ENCODE results near the gene PPP1R3D.

Gene PPP1R3D

DNA sequence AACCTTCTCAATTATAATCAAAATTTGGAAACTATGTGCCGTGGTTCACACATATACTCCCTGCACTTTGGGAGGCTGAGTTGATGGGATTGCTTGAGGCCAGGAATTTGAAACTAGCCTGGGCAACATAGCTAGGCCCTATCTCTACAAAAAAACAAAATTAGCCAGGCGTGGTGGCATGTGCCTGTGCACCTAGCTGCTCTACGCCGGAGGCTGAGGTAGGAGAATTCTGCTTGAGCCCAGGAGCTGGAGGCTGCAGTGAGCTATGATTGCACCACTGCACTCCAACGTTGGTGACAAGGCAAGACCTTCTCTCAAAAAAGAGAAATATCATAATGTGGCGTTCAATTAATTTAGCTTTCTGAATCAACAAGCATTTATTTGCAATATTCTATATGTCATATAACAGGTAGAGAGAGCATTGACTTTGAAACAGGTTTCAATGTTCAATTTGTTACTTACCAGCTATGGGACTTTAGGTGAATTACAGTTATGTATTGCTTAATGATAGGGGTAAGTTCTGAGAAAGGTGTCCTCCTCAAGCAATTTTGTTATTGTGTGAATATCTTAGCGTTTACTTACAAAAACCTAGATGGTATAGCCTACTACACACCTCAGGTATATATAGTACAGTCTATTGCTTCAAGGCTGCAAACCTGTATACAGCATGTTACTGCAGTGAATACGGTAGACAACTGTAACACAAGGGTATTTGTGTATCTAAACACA lies 4.5 kb downstream of the PPP1R3D start:
- Histone ChIP-seq H3K9me3 (replicated peaks in 1 of 11) (peaks cover 0 to 14% (median 6%) of the 10 kb centered on the region in 11 experiments; a peak in 9 of 22 replicates), H3K27ac (no peak overlapping the region), H3K27me3 (no peaks in the 10 kb centered on the region), H3K4me2 (0 out of 22 replicates have a peak overlapping the region, but pooled peaks of 2 of the 11 experiments have one; percentile 91 to 97), H3K4me1 (peaks cover 28 to 39% (median 35%) of the 10 kb centered on the region in 10 experiments), H4K20me1 (peaks cover 17 to 43% (median 32%) of the 10 kb centered on the region in 11 experiments; a peak in 15 of 22 replicates), H3K36me3 (peaks cover 0 to 10% (median 0%) of the 10 kb centered on the region in 11 experiments; a peak in 3 of 22 replicates), H3K9ac (no peak overlapping the region), H3K4me3 (no peak overlapping the region)
- TF ChIP-seq Cebpa-rat (IDR thresholded peaks at IDR 0.05) = no peak

DNA sequence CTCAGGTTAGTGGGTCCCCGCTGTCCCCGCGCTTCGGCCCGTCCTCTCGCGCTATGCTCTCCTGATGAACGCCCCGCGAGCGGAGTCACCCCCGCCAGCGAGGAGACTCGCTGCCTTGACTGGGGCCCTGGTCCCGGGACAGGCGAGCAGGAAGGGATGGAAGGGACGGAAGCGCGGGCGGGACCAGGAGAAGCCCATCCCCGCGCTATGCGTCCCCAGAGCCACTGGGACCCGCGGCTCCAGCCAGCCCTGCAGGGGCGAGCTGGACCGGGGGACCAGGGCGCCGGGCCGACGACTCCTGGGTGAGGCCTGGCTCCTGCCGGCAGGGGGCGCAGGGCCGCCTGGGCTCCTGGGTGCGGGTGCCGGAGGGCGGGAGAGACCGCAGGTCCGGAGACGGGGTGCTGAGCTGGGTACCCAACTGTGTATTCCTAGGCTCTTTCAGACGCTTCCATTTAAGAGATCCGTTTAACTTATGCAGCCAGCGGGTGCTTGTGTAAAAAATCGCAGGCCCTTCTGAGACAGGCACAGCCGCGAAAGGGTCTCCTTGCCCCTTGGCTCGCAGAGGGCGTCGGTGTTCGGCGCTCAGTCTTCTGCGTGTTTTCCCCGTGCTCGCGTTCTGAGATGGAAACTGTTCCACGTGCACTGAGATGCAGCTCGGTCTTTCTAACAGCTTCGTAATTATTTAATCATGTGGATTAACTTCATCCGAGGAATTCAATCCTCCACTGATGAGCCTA lies 6.1 kb downstream of the PPP1R3D start:
- no peak for TF ChIP-seq Cebpa-rat (IDR thresholded peaks at IDR 0.05)
- Histone ChIP-seq H3K9ac (no peak overlapping the region), H3K4me2 (peak overlapping the region; percentile 33 to 76 (median 54)), H3K36me3 (peaks cover 0 to 10% (median 0%) of the 10 kb centered on the region in 11 experiments; a peak in 3 of 22 replicates), H3K4me3 (peak overlapping the region in 6 of 10 experiments; percentile 1 to 48 (median 18); a peak in 7 of 20 replicates), H3K27ac (no peak overlapping the region), H3K9me3 (replicated peaks in 1 of 11) (peaks cover 0 to 14% (median 6%) of the 10 kb centered on the region in 11 experiments; a peak in 9 of 22 replicates), H3K4me1 (peaks cover 21 to 33% (median 28%) of the 10 kb centered on the region in 10 experiments), H3K27me3 (no peaks in the 10 kb centered on the region), H4K20me1 (peaks cover 12 to 36% (median 29%) of the 10 kb centered on the region in 11 experiments; a peak in 15 of 22 replicates)

DNA sequence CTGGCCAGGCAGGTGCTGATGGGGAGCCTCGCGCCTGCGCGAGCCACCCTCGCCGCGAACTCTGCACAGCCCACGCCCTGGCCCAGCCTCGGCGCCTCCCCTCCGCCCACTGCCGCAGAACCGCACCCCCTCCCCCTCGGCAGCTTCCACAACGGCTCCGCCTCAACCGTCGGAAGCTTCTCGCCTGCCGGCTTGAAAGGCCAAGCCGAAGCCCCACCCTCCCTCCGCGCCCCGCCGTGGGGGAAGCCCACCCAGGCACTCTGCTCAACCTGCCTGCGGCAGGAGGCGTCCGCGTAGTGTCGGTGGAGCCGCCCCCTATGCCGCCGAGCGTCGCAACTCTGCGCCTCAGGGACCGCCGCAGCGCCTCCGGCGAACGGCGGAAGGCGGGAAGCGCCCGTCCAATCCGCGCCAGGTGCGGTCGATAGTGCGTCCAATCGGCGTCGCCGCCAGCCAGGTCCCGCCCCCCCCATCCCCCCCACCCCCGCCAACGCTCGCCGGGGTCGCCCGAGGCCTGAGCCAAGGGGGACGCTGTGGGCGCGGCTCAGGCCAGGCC lies 6.7 kb downstream of the PPP1R3D start, which contains the start of gene SYCP2:
Gene SYCP2 (minus strand): TSS at position 342 of the 553 bp plus-strand sequence. CDS start 11,224 bp downstream, outside the sequence.
- Histone ChIP-seq H3K36me3 (peaks cover 0 to 10% (median 0%) of the 10 kb centered on the region in 11 experiments; a peak in 3 of 22 replicates), H3K9ac (no peak within 1 kb of the TSS), H3K27ac (no peak within 1 kb of the TSS), H3K27me3 (no peaks in the 10 kb centered on the region), H4K20me1 (peaks cover 9 to 30% (median 27%) of the 10 kb centered on the region in 11 experiments; a peak in 15 of 22 replicates), H3K4me2 (peak within 1 kb of the TSS; percentile 33 to 76 (median 54)), H3K9me3 (replicated peaks in 1 of 11) (peaks cover 0 to 14% (median 6%) of the 10 kb centered on the region in 11 experiments; a peak in 9 of 22 replicates), H3K4me1 (peaks cover 15 to 27% (median 21%) of the 10 kb centered on the region in 10 experiments), H3K4me3 (peak within 1 kb of the TSS in 6 of 10 experiments; percentile 1 to 48 (median 18); a peak in 7 of 20 replicates)
- TF ChIP-seq Cebpa-rat (IDR thresholded peaks at IDR 0.05) = no peak

DNA sequence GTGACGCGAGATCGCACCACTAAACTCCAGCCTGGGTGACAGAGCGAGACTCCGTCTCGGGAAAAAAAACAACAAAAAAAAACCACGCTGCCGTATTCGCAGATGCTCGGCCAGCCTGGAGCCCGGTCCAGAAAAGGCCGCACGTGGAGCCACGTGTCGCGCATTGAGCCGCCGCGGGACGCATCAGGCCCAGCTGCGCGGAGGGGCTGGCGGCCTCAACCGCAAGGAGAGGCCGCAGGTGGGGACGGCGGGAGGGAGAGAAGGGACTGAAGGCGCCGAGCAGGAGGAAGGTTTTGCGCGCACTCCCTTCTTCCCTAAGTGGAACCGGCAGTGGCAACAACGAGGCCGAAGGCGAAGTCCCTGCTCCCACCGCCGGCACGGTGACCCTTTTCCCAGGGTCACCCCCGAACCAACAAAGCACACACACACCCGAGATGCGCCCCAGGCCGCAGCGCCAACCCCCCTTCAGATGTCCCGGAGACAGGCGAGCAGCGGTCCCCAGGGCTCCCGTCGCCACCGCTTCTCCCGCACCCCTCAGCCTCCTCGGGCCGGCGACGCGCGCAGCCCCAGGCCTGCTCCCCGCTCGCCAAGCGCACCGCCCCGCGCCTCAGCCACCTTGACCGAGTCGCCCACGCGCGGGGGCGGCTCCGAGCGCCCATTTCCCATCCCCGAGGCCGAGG lies 7.3 kb downstream of the PPP1R3D start:
- Histone ChIP-seq H3K9ac (no peak overlapping the region), H3K27me3 (no peaks in the 10 kb centered on the region), H3K4me2 (no peak overlapping the region), H3K9me3 (replicated peaks in 1 of 11) (peaks cover 0 to 14% (median 6%) of the 10 kb centered on the region in 11 experiments; a peak in 9 of 22 replicates), H3K27ac (no peak overlapping the region), H3K4me1 (peaks cover 9 to 20% (median 16%) of the 10 kb centered on the region in 10 experiments; a peak in 19 of 20 replicates), H4K20me1 (peaks cover 5 to 24% (median 21%) of the 10 kb centered on the region in 11 experiments; a peak in 15 of 22 replicates), H3K4me3 (no peak overlapping the region), H3K36me3 (peaks cover 0 to 10% (median 0%) of the 10 kb centered on the region in 11 experiments; a peak in 3 of 22 replicates)
- TF ChIP-seq Cebpa-rat (IDR thresholded peaks at IDR 0.05) = no peak

DNA sequence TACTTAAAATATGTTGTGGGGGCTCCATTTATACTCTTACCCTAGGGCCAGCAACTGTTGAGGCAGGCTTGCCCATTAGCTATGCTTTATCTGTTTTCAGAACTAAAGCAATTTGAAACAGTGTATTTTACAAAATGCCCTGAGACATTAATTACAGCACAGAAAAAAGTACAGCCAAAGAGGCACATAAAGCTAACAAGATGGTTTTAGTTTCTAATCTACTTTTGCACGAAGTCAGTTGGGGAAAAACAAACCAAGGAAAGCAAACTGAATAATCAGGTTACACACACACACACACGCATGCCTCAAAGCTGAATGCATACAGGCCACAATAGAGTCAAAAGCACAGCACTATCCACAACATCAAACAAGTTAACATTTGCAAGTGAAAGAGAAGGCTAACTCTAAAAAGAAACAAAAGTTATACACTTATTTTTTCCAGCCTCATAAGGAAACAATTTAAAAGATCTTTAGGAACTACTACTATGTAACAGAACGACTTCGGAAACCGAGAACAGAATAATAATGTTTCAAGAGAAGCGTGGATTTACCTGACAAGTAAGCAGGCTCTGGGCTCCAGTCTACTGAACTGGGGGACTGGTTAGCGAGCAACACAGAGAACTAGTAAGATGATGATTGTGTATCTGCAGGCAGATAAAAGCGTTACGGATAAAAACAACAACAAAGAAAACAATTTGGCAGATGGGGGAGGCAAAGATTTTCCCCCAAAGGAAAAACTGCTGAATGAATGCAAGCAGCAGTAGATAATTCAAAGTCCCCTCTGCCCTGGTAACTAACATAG lies 8.4 kb downstream of the PPP1R3D start:
- H3K27me3 ChIP-seq = no peaks in the 10 kb centered on the region
- peaks cover 0 to 10% (median 0%) of the 10 kb centered on the region in 11 experiments; a peak in 3 of 22 replicates for H3K36me3 ChIP-seq
- no peak overlapping the region for H3K4me3 ChIP-seq
- peaks cover 0 to 18% (median 13%) of the 10 kb centered on the region in 11 experiments; a peak in 12 of 22 replicates for H4K20me1 ChIP-seq
- H3K27ac ChIP-seq = no peak overlapping the region
- peaks cover 0 to 14% (median 6%) of the 10 kb centered on the region in 11 experiments; a peak in 9 of 22 replicates for H3K9me3 ChIP-seq (replicated peaks in 1 of 11)
- H3K4me2 ChIP-seq = no peak overlapping the region
- no peak for TF ChIP-seq Cebpa-rat (IDR thresholded peaks at IDR 0.05)
- peaks cover 0 to 10% (median 7%) of the 10 kb centered on the region in 10 experiments; a peak in 12 of 20 replicates for H3K4me1 ChIP-seq
- no peak overlapping the region for H3K9ac ChIP-seq

DNA sequence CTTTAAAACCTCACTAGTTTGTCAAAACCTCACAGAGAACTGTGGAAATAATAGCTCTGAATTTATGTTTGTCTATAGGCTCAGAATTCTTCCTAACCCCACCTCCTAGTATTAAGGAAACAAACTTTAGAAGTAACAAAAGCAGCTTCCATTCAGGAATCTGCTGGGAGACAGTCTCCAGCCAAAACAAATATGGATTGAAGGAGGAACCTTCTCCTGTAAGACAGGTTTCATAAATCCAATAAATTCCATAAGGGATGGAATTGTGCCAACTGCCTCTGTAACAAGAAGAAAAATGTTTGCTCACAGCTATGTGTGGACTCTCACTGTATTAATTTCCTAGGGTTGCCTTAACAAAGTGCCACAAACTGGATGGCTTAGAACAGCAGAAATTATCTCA lies 14.2 kb downstream of the PPP1R3D start:
- Histone ChIP-seq H4K20me1 (no peaks in the 10 kb centered on the region), H3K4me3 (no peak overlapping the region), H3K27ac (no peak overlapping the region), H3K9ac (no peak overlapping the region), H3K4me1 (no peaks in the 10 kb centered on the region), H3K9me3 (replicated peaks in 1 of 11) (no peaks in the 10 kb centered on the region), H3K27me3 (no peaks in the 10 kb centered on the region), H3K4me2 (no peak overlapping the region), H3K36me3 (no peaks in the 10 kb centered on the region)
- no peak for TF ChIP-seq Cebpa-rat (IDR thresholded peaks at IDR 0.05)

DNA sequence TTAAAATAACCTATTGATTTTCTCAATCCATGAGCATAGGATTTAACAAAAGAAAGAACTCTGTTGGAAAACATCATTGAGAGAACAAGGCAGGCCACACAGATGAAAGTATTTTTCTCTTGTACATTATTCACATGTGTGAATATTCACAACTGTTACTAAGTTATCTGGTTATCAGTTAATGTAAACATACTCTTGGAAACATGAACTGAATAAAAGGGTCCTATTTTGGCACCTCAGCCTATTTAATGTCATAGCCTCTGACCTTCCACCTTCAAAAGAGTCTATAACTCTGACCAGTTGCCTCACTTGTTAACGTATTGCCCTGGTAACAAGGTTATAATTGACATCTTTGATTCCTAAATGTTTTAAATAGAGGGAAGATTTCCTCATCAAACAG lies 14.7 kb downstream of the PPP1R3D start:
- Histone ChIP-seq H3K9me3 (replicated peaks in 1 of 11) (no peaks in the 10 kb centered on the region), H3K36me3 (no peaks in the 10 kb centered on the region), H3K4me3 (no peak overlapping the region), H3K9ac (no peak overlapping the region), H3K4me2 (no peak overlapping the region), H3K27ac (no peak overlapping the region), H3K4me1 (no peaks in the 10 kb centered on the region), H3K27me3 (no peaks in the 10 kb centered on the region), H4K20me1 (no peaks in the 10 kb centered on the region)
- TF ChIP-seq Cebpa-rat (IDR thresholded peaks at IDR 0.05) = no peak

DNA sequence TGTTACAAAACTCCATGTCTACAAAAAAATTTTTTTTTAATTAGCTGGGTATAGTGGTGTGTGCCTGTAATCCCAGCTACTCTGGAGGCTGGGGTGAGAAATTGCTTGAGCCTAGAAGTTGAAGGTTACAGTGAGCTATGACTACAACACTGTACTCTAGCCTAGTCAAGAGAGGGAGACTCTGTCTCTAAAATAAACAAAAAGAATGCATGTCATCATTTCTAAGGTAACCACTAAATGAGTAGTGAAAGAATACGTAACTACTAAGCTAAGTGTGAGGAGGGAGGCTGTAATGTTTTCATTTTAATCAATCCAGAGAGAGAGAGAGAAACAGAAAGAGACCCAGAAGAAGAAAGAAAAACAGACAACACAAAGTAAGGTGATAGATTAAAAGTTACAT lies 16.6 kb downstream of the PPP1R3D start:
- no peak overlapping the region for H3K4me3 ChIP-seq
- no peak overlapping the region for H3K27ac ChIP-seq
- no peaks in the 10 kb centered on the region for H3K4me1 ChIP-seq
- H3K36me3 ChIP-seq = no peaks in the 10 kb centered on the region
- no peak overlapping the region for H3K4me2 ChIP-seq
- no peaks in the 10 kb centered on the region for H3K9me3 ChIP-seq (replicated peaks in 1 of 11)
- no peak for TF ChIP-seq Cebpa-rat (IDR thresholded peaks at IDR 0.05)
- no peaks in the 10 kb centered on the region for H4K20me1 ChIP-seq
- H3K27me3 ChIP-seq = no peaks in the 10 kb centered on the region
- H3K9ac ChIP-seq = no peak overlapping the region
